GM12874 (cell line): ENCODE measurements around the gene WSB1.

Experiments
- TF ChIP-seq, protein P1 (sequence below): IDR thresholded peaks from 2 replicates; pipeline ENCODE4 v1.5.1; 2011; ENCODE audit warnings: low read depth, mild to moderate bottlenecking, control low read depth, low read length, moderate library complexity; ENCODE audit not compliant: insufficient read depth

WSB1 gene

DNA sequence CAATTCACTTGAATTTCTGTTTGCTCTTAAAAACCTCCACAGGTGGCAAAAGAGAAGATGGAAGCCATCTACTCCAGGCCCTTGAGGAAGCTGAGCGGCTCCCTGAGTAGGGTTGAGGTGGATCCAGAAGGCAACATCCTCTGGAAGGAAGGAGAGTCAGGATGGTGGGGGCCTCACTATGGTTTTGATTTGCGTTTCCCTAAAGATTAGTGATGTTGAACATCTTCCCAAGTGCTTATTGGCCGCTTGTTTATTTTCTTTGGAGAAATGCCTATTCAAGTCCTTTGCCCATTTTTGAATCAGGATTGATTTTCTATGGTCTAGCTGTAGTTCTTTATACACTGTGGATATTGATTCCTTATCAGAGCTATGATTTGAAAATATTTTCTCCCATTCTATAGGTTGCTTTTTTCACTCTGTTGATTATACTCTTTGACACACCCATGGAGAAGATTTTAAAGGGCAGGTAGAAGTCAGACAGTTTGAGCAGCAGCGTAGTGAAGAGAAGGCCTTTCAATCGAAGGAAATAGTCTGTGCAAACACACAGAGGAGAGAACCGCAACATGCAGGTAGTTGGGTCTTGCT, 58.6 kb downstream of the WSB1 start:
- TF ChIP-seq, protein P1, sequence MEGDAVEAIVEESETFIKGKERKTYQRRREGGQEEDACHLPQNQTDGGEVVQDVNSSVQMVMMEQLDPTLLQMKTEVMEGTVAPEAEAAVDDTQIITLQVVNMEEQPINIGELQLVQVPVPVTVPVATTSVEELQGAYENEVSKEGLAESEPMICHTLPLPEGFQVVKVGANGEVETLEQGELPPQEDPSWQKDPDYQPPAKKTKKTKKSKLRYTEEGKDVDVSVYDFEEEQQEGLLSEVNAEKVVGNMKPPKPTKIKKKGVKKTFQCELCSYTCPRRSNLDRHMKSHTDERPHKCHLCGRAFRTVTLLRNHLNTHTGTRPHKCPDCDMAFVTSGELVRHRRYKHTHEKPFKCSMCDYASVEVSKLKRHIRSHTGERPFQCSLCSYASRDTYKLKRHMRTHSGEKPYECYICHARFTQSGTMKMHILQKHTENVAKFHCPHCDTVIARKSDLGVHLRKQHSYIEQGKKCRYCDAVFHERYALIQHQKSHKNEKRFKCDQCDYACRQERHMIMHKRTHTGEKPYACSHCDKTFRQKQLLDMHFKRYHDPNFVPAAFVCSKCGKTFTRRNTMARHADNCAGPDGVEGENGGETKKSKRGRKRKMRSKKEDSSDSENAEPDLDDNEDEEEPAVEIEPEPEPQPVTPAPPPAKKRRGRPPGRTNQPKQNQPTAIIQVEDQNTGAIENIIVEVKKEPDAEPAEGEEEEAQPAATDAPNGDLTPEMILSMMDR: no peak

DNA sequence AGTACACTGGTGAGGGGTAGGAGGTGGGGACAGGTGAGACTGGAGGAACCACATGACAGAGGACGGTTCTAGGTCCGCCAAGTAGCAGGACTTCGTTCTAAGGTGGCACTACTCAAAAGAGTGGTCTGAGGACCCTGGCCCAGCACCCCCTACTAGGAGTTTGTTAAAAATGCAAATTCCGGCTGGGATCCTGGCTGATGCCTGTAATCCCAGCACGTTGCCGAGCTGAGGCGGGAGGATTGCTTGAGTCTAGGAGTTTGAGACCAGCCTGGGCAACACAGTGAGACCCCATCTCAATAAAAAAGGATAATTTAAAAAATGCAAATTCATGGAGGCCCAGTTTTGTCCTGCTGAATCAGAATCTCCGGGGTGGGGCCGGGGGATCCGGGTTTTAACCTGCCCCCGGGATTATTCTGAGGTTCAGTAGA, 59.1 kb downstream of the WSB1 start:
- TF ChIP-seq, protein P1: no peak

DNA sequence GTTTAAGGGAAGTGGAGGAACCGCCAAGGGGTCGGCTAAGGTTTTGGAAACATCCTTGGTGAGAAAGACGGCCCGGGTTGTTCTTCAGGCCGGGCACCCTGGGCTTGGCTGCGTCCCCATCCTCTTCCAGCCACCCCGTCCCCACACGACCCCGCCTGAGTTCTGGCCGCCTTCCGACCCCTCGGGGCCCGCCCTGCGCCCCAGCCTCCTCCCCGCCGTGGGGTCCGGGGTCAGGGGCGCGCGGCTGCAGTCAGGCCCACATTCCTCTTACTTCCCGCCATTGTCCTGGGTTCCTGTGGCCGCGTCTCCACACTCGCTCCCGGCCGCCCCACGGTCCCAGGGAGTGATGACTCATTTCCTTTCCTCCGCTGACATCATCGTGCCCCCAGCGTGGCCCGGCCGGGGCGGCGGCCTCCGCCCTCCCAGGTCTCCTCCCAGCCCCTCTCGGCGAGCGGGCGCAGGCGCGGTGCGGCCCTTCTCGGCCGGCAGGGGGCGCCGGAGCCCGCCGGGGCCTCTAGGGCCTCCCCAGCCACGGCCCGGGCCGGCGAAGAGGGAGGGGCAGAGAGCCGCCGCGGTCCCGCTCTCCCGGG, 59.6 kb downstream of the WSB1 start:
- TF ChIP-seq, protein P1: peak; percentile 89

GRCh38 chr17:27354051-27354490, 60.2 kb downstream of the WSB1 start:
- TF ChIP-seq, protein P1: no peak

DNA sequence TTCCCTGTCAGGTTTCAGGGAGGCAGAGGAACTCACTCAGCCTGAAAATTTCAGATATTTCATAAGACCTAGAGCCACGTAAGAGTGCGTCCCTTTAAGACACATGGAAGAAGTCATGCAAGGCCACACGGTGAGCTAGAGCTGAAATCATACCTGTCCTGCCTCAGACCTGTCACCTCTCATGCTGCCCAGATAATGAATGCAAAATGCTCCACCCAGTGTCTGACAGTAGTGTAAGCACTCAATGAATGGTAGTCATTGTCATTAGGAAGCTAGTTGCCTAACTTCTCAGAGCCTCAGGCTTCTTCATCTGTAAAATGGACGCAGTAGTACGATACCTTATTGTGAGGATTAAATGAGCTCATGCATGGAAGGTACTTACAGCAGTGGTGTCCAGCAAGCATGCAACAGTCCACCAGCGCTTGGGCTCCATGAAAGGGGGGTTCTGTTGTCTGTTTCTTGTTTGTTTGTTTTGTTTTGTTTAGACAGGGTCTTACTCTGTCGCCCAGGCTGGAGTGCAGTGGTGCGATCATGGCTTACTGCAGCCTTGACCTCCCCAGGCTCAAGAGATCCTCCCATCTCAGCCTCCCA, 60.7 kb downstream of the WSB1 start:
- TF ChIP-seq, protein P1: peak; percentile 18; the same call in 1 of the 2 replicates

GRCh38 chr17:27355419-27355818, 61.5 kb downstream of the WSB1 start:
- TF ChIP-seq, protein P1: no peak

DNA sequence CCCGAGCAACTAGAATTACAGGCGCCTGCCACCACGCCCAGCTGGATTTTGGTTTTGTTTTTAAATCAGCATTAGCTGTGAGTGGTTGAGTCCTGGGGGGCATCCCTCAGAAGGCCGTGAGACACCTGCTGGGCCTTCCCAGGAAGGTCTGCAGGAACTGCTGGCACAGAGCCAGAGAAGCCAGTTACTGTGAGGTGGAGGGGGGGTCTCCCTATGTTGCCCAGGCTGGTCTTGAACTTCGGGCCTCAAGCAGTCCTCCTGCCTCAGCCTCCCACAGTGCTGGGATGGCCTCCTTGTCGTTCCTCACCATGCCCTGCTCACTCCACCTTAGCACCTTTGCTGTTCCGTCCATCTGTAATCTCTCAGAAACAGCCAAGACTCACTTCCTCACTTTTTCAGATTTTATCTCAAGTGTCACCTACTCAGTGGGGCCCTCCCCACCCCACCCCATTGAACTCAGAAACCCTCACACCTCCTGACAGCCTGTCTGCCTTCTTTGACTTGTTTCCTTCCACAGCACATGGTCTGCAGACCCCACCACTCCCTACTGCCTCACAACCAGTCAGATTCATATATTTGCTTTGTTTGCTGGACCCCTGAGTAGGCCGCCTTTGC, 62.3 kb downstream of the WSB1 start:
- TF ChIP-seq, protein P1: no peak
